Bone marrow (tissue), 2 donors: ENCODE results near the gene ZSWIM7.
"Not testable (repeated sequence)": the region's sequence is repeated elsewhere in the genome, so short reads cannot be mapped to it uniquely, and the experiment has no call there.

Experiments
- DNase-seq, 2 donors: peaks; one replicate each; lab custom pipeline; 2025; lab: John Stamatoyannopoulos, UW

ZSWIM7 gene

GRCh38 chr17:15999974-16000827 is 697 bp upstream of the ZSWIM7 start:
- no peak for DNase-seq

DNA sequence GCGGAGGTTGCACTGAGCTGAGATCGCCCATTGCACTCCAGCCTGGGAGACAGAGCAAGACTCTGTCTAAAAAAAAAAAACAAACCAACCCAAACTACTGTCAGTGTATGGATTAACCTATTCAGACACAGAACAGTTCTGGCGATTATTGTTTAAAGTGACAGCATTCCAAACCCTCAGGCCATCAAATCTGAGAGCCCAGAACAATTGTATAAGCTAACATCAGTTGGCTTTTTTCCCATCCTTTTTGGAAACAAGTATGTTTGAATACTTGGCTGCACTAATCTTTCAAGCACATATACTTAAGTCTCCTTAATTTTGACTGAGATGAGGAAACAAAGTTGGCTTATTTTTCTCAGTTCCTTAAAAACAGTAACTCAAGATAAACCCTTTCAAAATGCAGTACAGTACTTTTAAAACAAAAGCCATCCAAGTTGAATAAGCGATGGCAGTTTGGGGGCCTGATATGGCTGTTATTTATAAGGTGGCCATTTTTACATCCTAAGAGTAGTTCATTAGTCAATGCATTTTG is 1.4 kb downstream of the ZSWIM7 start:
- DNase-seq = no peak

GRCh38 chr17:15996322-15996721 is 3.2 kb downstream of the ZSWIM7 start:
- DNase-seq = no peak

GRCh38 chr17:15981646-15982580 is 17.6 kb downstream of the ZSWIM7 start:
- peak in 1 of 2 donors; percentile 58 for DNase-seq

GRCh38 chr17:15981208-15981607 is 18.3 kb downstream of the ZSWIM7 start:
- DNase-seq = peak in 1 of 2 donors; percentile 38

DNA sequence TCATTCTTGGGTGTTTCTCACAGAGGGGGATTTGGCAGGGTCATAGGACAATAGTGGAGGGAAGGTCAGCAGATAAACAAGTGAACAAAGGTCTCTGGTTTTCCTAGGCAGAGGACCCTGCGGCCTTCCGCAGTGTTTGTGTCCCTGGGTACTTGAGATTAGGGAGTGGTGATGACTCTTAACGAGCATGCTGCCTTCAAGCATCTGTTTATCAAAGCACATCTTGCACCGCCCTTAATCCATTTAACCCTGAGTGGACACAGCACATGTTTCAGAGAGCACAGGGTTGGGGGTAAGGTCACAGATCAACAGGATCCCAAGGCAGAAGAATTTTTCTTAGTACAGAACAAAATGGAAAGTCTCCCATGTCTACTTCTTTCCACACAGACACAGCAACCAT is 20.5 kb downstream of the ZSWIM7 start:
- not testable (repeated sequence) for DNase-seq

DNA sequence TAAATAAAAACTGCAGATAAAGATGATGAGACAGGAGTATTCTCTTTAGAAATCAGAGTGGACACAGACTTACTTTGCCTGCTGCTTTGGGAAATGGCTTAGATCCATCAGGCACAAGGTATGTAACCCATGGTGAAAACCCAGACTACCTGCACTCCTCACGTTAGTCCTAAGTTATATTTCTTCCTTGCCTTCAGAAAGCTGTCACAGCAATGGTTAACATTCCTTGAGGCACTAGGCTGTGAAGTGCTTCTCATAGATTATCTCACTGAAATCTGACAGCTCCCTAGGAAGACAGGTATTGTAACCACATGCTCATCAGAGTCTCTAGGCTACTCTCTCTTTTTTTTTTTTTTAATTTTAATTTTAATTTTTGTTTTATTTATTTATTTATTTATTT is 20.9 kb downstream of the ZSWIM7 start:
- DNase-seq = no peak

GRCh38 chr17:15977894-15978293 is 21.6 kb downstream of the ZSWIM7 start:
- DNase-seq = no peak

- DNase-seq = no peak
Measured at GRCh38 chr17:15973834-15974233, 25.7 kb downstream of the ZSWIM7 start.

GRCh38 chr17:15973016-15973415 is 26.5 kb downstream of the ZSWIM7 start:
- DNase-seq = no peak

GRCh38 chr17:15972497-15972951 is 27.0 kb downstream of the ZSWIM7 start:
- DNase-seq = no peak

DNA sequence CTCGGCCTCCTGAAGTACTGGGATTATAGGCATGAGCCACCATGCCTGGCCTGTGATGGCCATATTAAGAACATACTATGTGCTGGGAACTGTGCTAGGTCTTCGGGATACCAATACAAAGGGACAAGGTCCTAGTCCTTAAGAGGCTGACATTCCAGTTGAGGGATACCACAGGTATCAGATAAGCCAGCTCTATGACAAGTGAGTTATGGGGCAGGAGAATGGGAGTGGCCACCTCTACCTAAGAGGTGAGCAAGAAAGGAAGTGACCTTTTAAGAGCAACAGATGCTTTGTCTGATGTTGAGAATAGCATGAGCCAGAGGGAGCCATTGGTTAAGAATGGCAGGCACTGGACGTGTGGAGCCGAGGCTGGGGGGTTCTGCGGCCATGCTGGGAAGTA is 27.6 kb downstream of the ZSWIM7 start:
- no peak for DNase-seq

DNA sequence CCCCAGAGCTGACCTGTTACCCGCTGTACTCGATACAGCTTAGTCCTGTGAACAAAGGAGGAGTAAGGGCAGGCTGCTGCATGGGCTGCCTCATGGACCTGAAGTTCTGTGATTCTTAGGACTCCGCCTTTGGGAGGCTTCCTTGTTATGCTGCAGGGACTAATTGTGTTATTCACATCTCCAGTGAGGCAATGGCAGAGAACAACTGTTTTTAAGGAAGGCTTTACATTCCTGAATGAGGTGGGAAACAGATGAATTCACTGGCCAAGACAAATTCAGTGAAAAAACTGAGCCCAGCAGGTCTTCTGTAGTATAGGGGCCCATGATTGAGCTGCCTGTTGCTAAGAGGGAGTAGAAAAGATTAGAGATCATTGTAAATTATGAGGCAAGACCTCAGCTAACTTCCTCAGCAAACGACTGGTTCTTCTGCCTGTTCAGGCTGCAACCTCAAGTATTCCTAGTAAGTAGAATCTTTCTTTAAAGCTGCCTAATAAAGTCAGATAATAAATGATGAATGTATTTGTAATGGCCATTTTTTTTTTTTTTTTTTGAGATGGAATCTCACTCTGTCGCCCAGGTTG is 28.3 kb downstream of the ZSWIM7 start:
- no peak for DNase-seq

DNA sequence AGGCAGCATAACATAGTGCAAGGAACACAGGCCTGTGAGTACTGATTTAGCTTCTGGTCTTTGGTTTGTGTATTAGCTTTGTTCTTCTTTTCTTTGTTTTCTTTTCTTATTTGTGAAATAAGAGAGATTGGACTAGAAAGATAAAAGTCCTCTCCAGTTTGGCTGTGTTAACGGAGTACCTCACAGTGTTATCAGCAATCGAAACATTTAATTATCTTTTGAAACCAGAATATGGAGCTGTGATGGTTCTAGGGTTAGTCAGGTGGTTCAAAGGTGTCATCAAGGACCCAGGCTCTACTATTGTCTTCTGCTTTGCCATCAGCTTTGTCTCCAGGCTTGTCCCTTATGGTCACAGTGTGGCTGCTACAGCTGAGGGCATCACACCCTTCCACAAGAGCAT is 29.0 kb downstream of the ZSWIM7 start:
- DNase-seq = no peak

GRCh38 chr17:15969463-15969862 is 30.0 kb downstream of the ZSWIM7 start:
- DNase-seq = no peak

DNA sequence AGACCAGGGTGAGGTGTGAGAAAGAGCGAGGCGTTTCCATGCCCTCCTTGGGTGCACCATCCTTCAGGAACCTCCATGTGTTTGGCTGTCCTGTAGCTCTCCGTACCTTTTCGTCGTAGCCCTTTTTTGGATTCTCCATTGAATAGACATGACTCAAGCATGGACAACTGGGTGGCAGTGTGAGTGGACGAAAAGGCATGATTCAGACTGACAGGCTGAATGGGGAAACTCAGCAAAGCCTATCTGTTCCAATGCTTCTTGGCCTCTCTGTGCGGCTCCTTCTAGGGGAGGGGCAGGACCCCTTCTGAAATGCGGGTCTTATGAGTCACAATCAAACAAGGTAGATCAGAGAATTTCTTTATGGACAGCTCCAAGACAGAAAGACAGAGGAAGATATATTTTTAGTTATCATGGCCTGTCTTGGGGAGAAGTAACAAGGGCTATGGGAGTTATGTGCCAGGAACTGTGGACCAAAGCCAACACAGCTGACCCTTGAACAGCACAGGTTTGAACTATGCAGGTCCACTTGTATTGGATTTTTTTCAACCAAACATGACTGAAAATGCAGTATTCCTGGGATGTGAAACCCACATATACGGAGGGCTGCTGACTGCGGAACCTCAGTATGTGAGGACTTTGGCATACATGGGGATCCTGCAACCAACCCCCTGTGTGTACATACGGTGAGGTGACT is 31.7 kb downstream of the ZSWIM7 start:
- DNase-seq = no peak

DNA sequence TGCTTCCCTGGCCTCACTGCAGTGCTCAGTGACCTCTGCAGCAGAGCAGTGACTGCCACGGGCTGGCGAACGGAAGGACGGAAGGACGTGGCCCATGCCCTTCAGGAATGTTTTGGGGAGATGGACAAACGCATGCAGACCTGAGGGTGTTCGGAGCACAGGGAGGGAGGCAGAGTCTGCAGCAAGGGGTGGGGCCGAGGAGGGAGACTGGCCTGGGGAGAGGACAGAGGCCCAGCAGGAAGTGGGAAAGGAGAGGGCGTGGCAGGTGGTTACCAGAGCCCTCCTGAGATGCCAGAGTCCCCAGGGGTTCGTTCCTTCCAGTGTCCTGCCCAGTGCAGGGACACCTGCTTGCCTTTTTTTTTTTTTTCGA is 32.6 kb downstream of the ZSWIM7 start:
- DNase-seq = no peak

DNA sequence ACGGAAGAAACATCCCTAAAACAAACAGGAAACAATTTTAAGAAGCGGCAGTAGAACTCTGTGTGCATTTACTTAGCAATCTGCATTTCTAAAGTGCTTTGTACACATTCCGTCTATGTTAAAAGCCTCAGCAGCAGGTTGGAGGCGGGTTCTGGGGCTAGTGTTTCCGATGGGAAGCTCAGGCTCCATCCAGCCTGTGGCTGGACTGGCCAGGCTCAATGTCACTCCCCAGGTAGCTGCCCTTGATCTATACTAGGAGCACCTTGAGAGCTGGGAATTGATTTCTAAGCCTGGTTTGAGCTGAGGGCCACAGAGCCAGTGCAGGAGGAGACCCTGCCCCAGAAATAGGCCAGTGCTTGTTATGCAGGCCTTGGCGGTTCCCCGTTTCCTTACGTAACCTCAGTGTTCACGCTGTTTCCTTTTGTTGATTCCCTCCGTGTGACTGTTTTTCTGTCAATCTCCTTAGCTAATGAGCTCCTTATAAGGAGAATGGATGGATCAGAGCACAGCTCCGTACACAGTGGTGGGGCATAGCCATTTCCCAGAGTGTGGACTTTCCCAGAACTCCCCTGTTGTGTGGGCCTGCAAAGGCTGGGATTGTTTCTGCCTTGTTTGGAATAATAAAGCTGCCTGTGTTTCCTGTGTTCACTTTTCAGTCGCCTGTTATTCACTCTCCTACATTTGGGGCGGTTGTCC is 33.2 kb downstream of the ZSWIM7 start:
- peak in 1 of 2 donors; percentile 26 for DNase-seq

- no peak for DNase-seq
Measured at GRCh38 chr17:15965528-15965927, 34.0 kb downstream of the ZSWIM7 start.

GRCh38 chr17:15963670-15964110 is 35.8 kb downstream of the ZSWIM7 start:
- DNase-seq = no peak

GRCh38 chr17:15958484-15958854 is 41.0 kb downstream of the ZSWIM7 start:
- DNase-seq = no peak
